Omental fat pad (tissue), 4 donors: Measurements from ENCODE around the gene SIGMAR1. TPM values are rescaled to one million over a fixed set of nuclear protein-coding genes. Genes with fewer than 3 reads are reported as not detected.
"Not testable (repeated sequence)": the region's sequence is repeated elsewhere in the genome, so short reads cannot be mapped to it uniquely, and the experiment has no call there.

Experiments
- ATAC-seq: fragments of 150-250 bp; one replicate; pipeline ENCODE4 v1.9.1; 2016; ENCODE audit warnings: mild to moderate bottlenecking, moderate library complexity; ENCODE audit not compliant: low FRiP score
- DNase-seq: peaks from one replicate; pipeline ENCODE4 v3.0.0-alpha.2; 2019; ENCODE audit warnings: low spot score
- CTCF ChIP-seq, 3 donors: fragments of 450-650 bp; IDR thresholded peaks; one replicate each; pipeline ENCODE4 v1.5.1; 2016 to 2017; ENCODE audit warnings: antibody characterized with exemption in 3 of 3, mild to moderate bottlenecking in 3 of 3, moderate library complexity in 2 of 3
- total RNA-seq, 4 donors: library from RNA; depleted of rRNA; stranded (reverse); fragments of >200 nt; gene quantifications; one replicate each; pipeline ENCODE4 v1.1.0, GENCODE V29; 2016

The SIGMAR1 gene
- total RNA-seq, 4 donors from 2014 or later = 72.9 to 88.6 (median 73.2) TPM

- DNase-seq (no peak), ATAC-seq (no peak)
- TF ChIP-seq CTCF (IDR thresholded peaks at IDR 0.05) = no peak
Measured at GRCh38 chr9:34650816-34651215, 13.2 kb upstream of the SIGMAR1 start.

- DNase-seq (no peak), ATAC-seq (no peak)
- no peak for TF ChIP-seq CTCF (IDR thresholded peaks at IDR 0.05)
Measured at GRCh38 chr9:34648673-34649072, 11.1 kb upstream of the SIGMAR1 start.

DNA sequence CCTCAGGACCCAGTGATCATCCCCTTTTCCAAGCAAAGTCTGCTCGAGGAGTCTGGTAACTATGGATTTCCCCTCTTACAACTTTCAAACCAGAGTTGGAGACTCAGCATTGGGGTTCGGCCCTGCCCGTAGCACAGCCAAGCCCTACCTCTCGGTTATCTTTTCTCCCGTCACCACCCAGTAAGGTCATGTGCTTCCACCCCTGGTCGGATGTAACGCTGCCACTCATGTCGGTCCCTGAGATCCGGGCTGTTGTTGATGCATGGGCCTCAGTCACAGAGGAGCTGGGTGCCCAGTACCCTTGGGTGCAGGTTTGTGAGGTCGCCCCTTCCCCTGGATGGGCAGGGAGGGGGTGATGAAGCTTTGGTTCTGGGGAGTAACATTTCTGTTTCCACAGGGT, 10.1 kb upstream of the SIGMAR1 start:
- no peak for ATAC-seq
- no peak for DNase-seq
- TF ChIP-seq CTCF (IDR thresholded peaks at IDR 0.05) = no peak

GRCh38 chr9:34647084-34647403, 9.5 kb upstream of the SIGMAR1 start:
- no peak for DNase-seq
- ATAC-seq = no peak
- no peak for TF ChIP-seq CTCF (IDR thresholded peaks at IDR 0.05)

DNA sequence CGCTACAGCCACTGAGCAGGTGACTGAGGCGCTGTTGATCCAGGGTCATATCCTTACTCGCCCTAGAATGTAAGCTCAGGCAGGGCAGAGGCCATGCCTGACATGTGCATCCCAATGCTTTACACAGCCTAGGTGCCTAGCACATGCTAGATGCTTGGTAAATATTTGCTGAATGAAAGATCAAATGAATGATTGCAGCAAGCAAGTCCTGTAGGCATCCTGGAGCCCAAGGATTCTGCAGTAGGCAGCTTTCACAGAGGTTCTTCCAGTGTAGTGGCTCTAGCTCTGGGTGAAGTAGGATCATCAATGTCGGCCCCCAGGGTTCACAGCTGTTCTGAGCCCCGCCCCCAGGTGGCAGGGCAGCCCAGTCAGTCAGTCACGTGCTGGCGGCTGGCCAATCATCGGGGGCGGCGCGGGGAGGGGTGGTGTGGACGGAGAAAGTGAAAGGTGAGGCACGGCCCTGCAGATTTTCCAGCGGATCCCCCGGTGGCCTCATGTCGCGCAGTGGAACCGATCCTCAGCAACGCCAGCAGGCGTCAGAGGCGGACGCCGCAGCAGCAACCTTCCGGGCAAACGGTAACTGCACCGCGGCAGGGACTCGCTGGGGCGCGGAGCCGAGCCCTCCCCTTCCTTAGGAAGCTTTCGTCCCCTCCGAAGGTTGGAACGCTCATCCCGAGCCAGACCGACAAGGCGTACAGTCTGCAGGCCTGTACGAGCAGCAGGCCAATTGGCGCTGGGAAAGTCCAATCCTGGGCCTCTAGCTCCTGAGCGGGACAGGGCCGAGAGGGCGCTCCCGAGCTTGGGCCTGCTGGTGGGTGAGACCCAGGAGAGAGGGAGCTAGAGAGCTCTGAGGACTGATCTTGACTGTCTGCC, 8.9 kb upstream of the SIGMAR1 start, which contains the start of gene GALT:
Gene GALT, plus strand, starts transcription at position 465 of the 873 bp plus-strand sequence. Its CDS starts 30 bp downstream, at position 495.
- TF ChIP-seq CTCF (IDR thresholded peaks at IDR 0.05) = peak in 1 of 3 donors; percentile 3
- DNase-seq (peak; percentile 99), ATAC-seq (peak; percentile 73)

GRCh38 chr9:34644766-34645314, 7.3 kb upstream of the SIGMAR1 start:
- no peak for ATAC-seq
- no peak for TF ChIP-seq CTCF (IDR thresholded peaks at IDR 0.05)
- DNase-seq = no peak

DNA sequence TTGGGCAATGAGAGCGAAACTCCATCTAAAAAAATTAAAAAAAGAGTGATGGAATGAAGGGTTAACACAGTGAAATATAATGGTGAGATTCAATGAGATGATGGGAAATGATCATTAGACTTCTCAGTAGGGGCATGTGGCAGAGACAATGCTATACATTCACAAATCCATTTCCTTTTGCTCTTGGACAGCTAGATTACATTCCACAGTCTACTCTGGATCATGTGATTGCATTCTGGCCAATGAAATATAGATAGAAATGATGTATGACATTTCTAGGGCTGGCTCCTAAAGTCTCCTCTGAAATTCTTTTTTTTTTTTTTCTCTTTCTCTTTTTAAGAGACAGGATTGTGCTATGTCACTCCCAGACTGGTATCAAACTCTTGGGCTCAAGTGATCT, 5.1 kb upstream of the SIGMAR1 start:
- ATAC-seq (no peak), DNase-seq (no peak)
- no peak for TF ChIP-seq CTCF (IDR thresholded peaks at IDR 0.05)

GRCh38 chr9:34639322-34639721, 1.7 kb upstream of the SIGMAR1 start:
- ATAC-seq, DNase-seq: not testable (repeated sequence)
